ENCODE measurements around the gene DYRK3. TPM values are rescaled to one million over a fixed set of nuclear protein-coding genes. Genes with fewer than 3 reads are reported as not detected.

DYRK3 gene
- 7.1 and 8.1 TPM in 2 replicates for total RNA-seq

DNA sequence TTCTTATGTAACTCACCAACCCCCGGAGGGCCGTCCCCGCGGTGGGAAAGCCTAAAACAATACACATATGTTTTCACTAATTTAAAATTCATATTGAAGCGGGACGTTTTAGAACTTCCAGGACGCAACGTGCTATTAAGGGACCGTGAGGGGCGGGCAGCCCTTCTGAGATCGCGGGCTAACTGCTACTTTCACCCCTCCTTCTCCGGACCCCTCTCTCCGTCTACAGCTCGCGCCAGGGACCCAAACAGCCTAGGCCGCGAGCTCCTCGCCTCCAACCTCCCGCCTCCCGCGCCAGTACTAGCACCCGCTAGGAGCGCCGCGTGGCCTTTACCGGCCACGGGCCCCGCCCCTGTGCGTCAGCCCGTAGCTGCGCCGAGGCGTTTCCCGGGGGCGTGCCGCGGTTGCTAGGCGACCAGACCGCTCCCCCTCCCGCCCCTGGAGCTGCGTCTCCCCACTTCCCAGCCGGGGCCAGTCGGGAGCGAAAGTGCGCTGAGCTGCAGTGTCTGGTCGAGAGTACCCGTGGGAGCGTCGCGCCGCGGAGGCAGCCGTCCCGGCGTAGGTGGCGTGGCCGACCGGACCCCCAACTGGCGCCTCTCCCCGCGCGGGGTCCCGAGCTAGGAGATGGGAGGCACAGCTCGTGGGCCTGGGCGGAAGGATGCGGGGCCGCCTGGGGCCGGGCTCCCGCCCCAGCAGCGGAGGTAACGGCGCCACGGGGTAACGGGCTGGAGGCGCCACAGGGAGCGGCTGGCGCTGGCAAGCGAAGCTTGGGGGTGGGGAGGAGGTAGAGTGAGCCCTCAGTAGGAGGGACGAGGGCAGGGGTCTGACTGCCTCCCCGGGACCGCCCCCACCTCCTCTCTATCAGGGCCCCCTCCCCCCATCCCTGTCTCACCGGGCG lies at the start of gene DYRK3:
Gene DYRK3 (plus strand): TSS at position 457 of the 898 bp plus-strand sequence. CDS start 168 bp downstream, at position 625.

DNA sequence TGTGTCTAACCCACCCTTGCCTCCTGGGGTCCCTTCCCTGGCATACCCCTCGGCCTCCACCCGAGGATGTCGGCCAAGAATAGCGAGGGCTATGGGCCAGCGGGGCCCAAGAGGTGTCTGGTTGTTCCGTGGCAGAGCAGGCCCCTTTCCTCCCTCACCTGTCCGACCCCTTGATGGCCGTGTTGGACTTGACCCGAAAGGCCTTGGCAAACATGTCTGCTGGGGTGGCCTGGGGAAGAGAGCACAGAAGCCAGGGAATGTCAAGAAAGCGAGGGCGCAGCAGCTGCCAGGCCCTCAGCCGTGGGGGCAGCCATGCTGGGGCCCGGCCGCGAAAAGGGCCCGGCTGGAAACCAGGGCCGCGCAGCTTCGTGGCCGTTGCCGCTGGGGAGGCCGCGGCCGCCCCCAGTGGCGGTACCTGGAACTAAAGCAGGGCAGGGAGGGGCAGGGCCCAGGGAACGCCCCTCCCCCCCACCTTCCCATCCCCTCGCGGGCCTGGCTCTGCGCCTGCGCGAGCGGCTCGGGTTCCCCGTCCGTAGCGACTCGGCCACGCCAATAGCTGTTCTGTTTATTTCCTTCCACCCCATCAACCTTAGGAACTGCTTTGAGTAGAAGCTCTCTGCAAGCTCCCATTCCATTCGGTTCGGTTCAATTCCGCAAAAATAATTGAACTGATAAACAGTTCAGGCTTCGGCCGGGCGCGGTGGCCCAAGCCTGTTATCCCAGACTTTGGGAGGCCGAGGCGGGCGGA lies 23.0 kb upstream of the DYRK3 start, which contains the start of gene EIF2D:
Gene EIF2D (minus strand): TSS at position 337 of the 748 bp plus-strand sequence. CDS start 123 bp downstream, at position 214.

DNA sequence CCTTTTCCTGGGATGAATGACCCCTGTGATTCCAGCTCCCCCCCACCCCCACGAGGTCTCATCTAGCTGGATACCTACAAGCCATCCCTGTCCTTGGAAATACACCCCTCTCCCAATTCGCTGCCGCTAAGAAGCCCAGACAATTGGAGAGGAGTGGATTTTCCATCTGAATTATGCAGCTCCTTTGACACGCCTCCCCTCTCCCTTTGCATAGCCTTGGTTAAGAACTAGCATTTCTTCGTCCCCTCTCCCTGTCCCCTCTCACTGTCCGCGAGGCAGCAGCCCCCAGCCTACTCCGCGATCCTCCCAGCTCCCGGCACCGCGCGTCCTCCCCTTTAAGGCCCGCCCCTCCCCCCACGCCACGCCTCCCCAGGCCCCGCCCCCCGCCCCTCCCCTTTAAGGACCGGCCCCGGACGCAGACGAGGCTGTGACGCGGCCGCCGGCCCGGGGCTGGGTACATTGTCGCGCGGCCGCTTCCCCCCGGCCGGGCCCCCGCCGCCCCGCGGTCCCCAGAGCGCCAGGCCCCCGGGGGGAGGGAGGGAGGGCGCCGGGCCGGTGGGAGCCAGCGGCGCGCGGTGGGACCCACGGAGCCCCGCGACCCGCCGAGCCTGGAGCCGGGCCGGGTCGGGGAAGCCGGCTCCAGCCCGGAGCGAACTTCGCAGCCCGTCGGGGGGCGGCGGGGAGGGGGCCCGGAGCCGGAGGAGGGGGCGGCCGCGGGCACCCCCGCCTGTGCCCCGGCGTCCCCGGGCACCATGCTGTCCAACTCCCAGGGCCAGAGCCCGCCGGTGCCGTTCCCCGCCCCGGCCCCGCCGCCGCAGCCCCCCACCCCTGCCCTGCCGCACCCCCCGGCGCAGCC lies 49.4 kb downstream of the DYRK3 start, which contains the start of gene MAPKAPK2:
Gene MAPKAPK2 (plus strand): TSS at position 428 of the 856 bp plus-strand sequence. CDS start 325 bp downstream, at position 753.

Other genes starting within 250 kb of the DYRK3 start
- 18.9 and 19.9 TPM in 2 replicates for gene IKBKE, start 165.1 kb upstream of the DYRK3 start, total RNA-seq
- gene RASSF5, start 128.0 kb upstream of the DYRK3 start, total RNA-seq = 2.1 and 16.4 TPM in 2 replicates
- 39.1 and 56.4 TPM in 2 replicates for gene EIF2D, start 23.1 kb upstream of the DYRK3 start, total RNA-seq
- gene MAPKAPK2, start 49.4 kb downstream of the DYRK3 start, total RNA-seq = 55.9 and 61.2 TPM in 2 replicates
- not detected in 2 replicates for gene IL19, start 135.2 kb downstream of the DYRK3 start, total RNA-seq
- 0.63 TPM in 1 of 2 replicates, not detected in the other for gene IL10, start 137.0 kb downstream of the DYRK3 start, total RNA-seq
- not detected in 2 replicates for gene IL20, start 230.1 kb downstream of the DYRK3 start, total RNA-seq